GM12878 (cell line): Measurements from ENCODE around the gene RPS8. TPM values are rescaled to one million over a fixed set of nuclear protein-coding genes. Genes with fewer than 3 reads are reported as not detected.

Experiments used
- ATF2 ChIP-seq: IDR thresholded peaks from 2 replicates; pipeline ENCODE4 v1.6.1; 2012; ENCODE audit warnings: low read length, inconsistent platforms
- ATF3 ChIP-seq: IDR thresholded peaks from 2 replicates; pipeline ENCODE4 v1.6.1; 2011; ENCODE audit warnings: low read depth, mild to moderate bottlenecking, low read length, moderate library complexity, borderline replicate concordance; ENCODE audit errors: extremely low read depth
- BCL11A ChIP-seq: IDR thresholded peaks from 2 replicates; pipeline ENCODE4 v1.6.1; 2011; ENCODE audit warnings: low read depth, low read length
- CHD1 ChIP-seq: IDR thresholded peaks from 2 replicates; pipeline ENCODE4 v1.6.1; 2012; ENCODE audit warnings: low read depth, low read length, improper control_type of control experiment
- EED ChIP-seq: sonication (generic); IDR thresholded peaks from 2 replicates; pipeline ENCODE4 v1.6.1; 2016; ENCODE audit warnings: antibody characterized with exemption, low read depth
- ETV6 ChIP-seq, 2 experiments: fragments of 450-650 bp in 1 of 2; IDR thresholded peaks in 1 of 2; conservative IDR thresholded peaks in 1 of 2; 2 replicates each; pipeline ENCODE4 v1.6.1; 2014; ENCODE audit warnings: antibody characterized with exemption in 1 of 2, borderline replicate concordance in 1 of 2, low read depth in 1 of 2, mild to moderate bottlenecking in 1 of 2, moderate library complexity in 1 of 2
- KDM1A ChIP-seq: fragments of 200-600 bp; sonication (generic); IDR thresholded peaks from 2 replicates; pipeline ENCODE4 v1.6.1; 2016; ENCODE audit warnings: borderline replicate concordance
- MEF2A ChIP-seq: IDR thresholded peaks from 2 replicates; pipeline ENCODE4 v1.6.1; 2011; ENCODE audit warnings: low read depth, mild to moderate bottlenecking, low read length, moderate library complexity; ENCODE audit not compliant: insufficient read depth
- MLLT1 ChIP-seq: fragments of 450-650 bp; IDR thresholded peaks from 2 replicates; pipeline ENCODE4 v1.6.1; 2016; ENCODE audit warnings: mild to moderate bottlenecking
- SP1 ChIP-seq: IDR thresholded peaks from one replicate; pipeline ENCODE4 v1.6.1; 2011; ENCODE audit warnings: low read depth, low read length
- TBL1XR1 ChIP-seq: IDR thresholded peaks from 2 replicates; pipeline ENCODE4 v1.6.1; 2012; ENCODE audit warnings: low read depth, low read length, improper control_type of control experiment
- USF1 ChIP-seq: IDR thresholded peaks from 2 replicates; pipeline ENCODE4 v1.6.1; 2011; ENCODE audit warnings: borderline replicate concordance, low read depth, mild to moderate bottlenecking, moderate library complexity, mixed read lengths, low read length; ENCODE audit not compliant: insufficient read depth; ENCODE audit errors: extremely low read length
- ZBTB4 ChIP-seq: fragments of 450-650 bp; formaldehyde crosslinking; IDR thresholded peaks from 2 replicates; pipeline ENCODE4 v1.4.0; 2022; ENCODE audit warnings: mild to moderate bottlenecking, moderate library complexity
- ZNF24 ChIP-seq: fragments of 450-650 bp; IDR thresholded peaks from 2 replicates; pipeline ENCODE4 v1.6.1; 2017; ENCODE audit warnings: antibody characterized with exemption, mild to moderate bottlenecking
- polyA plus RNA-seq, 11 experiments: library from polyadenylated mRNA; depleted of rRNA in 4 of 11; unstranded in 6 of 11; stranded (reverse) in 5 of 11; fragments of >200 nt; fragmentation: Nextera tagmentation in 4 of 11; fragmentation: Illumina TruSeq in 1 of 11; extraction: Ambion mirVana in 4 of 11; extraction: Trizol in 1 of 11; gene quantifications; 1 replicate in 1 of 11; 2 replicates in 10 of 11; pipeline versions ENCODE4 v1.2.1 to v1.2.3, GENCODE V29; 2011 to 2016; ENCODE audit warnings: inconsistent platforms in 2 of 11, missing spikeins in 2 of 11, low read depth in 1 of 11
- total RNA-seq, 4 experiments: library from RNA; depleted of rRNA in 3 of 4; stranded (reverse); fragments of >200 nt in 3 of 4; fragmentation: Illumina TruSeq in 1 of 4; extraction: Trizol in 1 of 4; gene quantifications; 2 replicates each; pipeline versions ENCODE4 v1.2.1 to v1.2.3, GENCODE V29; 2013 to 2021
- TF ChIP-seq, protein P1 (sequence below): fragments of 450-650 bp; IDR thresholded peaks from 2 replicates; pipeline ENCODE4 v1.6.1; 2014; ENCODE audit warnings: mild to moderate bottlenecking

Gene RPS8
- total and polyA plus RNA-seq, 10 of the 15 experiments (the other 5 are each of a cell fraction or from before 2014, with no cell fraction given) = 1,296 to 3,461 (median 2,877) TPM

- TF ChIP-seq ZBTB4 (CRISPR knock-in tag) = no peak
- TF ChIP-seq ZNF24 = no peak
- TF ChIP-seq MEF2A = no peak
- no peak for TF ChIP-seq MLLT1
- TF ChIP-seq SP1 = peak; percentile 42
- no peak for TF ChIP-seq ETV6 (conservative IDR thresholded peaks at IDR 0.05 in 1 of 2, IDR thresholded peaks at IDR 0.05 in 1 of 2; ENCODE audit: borderline replicate concordance in 1 of 2, low read depth in 1 of 2)
- TF ChIP-seq KDM1A = no peak
- TF ChIP-seq TBL1XR1 = no peak; the same call in 1 of the 2 replicates
- TF ChIP-seq ATF3 = no peak
- peak; percentile 57; the same call in 1 of the 2 replicates for TF ChIP-seq EED
- TF ChIP-seq USF1 = no peak
- no peak for TF ChIP-seq BCL11A
- no peak for TF ChIP-seq ATF2
- no peak for TF ChIP-seq CHD1
- TF ChIP-seq, protein P1, sequence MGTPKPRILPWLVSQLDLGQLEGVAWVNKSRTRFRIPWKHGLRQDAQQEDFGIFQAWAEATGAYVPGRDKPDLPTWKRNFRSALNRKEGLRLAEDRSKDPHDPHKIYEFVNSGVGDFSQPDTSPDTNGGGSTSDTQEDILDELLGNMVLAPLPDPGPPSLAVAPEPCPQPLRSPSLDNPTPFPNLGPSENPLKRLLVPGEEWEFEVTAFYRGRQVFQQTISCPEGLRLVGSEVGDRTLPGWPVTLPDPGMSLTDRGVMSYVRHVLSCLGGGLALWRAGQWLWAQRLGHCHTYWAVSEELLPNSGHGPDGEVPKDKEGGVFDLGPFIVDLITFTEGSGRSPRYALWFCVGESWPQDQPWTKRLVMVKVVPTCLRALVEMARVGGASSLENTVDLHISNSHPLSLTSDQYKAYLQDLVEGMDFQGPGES = no peak
Measured at GRCh38 chr1:44799770-44800584, 24.6 kb downstream of the RPS8 start, which contains the start of gene PLK3 (continued).
